NCI-H460 (cell line): Measurements from ENCODE around the gene PHACTR3. TPM values are rescaled to one million over a fixed set of nuclear protein-coding genes. Genes with fewer than 3 reads are reported as not detected.

Experiments used
- DNase-seq: peaks from one replicate; pipeline ENCODE4 v3.0.0-alpha.2; 2016; ENCODE audit warnings: low read depth; ENCODE audit errors: extremely low read depth
- total RNA-seq: library from RNA; depleted of rRNA; stranded (reverse); fragments of >200 nt; shearing (Covaris generic); gene quantifications from 2 replicates; pipeline ENCODE4 v1.2.3, GENCODE V29; 2014

The PHACTR3 gene
- total RNA-seq, 1 experiment from 2014 or later, result not detected

DNA sequence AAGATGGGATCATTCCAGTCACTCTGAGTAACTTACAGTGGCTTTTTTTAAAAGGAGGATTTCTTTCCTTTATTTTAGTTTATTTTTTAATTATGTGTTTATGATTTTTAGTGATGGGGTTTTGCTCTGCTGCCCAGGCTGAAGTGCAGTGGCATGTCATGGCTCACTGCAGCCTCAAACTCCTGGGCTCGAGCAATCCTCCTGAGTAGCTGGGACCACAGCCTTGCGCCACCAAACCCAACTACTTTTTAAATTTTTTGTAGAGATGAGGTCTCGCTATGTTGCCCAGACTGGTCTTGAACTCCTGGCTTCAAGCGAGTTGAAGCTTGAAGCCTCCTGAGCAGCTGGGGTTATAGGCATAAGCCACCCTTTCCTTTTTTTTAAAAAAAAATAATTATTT lies 31.8 kb upstream of the PHACTR3 start:
- DNase-seq, result no peak

DNA sequence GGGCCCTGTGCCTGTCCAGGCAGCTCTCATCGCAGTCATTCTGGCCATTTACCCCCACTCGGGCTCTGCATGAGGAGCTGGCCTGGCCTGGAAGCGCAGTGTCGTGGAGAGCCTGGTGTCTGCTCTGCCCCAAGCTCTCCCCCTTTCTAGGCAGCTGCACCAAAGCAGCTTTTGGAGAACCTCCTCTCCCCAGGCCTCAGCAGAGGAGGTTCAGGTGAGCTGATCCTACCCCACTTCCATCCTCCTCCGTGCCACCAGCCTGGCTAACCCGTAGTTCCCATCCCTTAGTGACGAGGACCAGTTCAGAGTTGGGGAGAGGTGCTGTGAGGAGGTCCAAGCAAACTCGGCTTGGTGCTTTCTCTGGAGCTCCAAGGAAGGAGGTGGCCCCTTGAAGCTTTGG lies 30.5 kb upstream of the PHACTR3 start:
- no peak for DNase-seq

DNA sequence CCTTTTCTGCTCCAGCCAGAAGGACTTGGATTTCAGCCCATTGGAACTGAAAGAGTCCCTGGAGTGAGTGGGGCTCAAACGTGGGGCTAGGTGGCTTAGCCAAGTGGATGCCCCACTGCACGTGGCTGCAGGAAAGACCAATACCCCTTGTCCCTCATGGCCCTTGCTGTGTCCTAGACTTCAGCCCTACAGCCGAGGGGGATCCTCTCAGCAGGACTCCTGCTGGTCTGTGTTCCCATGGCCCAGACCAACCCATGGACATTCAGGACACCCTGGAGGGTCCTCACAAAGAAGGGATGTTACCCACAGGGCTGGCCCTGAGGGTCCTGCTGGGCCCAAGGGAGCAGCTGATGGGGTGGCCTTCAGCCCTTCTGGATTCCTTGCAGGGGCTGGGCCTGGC lies 30.0 kb upstream of the PHACTR3 start:
- DNase-seq, result no peak

DNA sequence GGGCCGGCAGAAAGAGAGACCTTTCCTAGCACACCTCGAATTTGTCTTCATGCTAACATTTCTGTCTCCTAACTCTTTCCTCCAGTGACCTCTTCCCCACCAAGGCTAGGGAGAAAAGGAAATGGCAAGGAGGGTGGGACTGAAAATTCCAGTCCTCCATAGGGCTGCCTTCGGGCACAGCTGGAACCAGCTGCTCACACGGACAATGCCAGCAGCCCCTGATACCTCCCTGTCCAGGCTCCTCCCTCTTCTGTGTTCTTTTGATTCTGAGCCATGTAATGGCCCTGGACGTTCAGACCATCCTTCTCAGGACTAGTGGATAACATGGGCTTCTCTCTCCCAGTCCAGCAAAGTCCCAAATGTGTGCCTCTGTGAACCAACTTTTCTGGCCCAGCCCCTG lies 29.1 kb upstream of the PHACTR3 start:
- no peak for DNase-seq

DNA sequence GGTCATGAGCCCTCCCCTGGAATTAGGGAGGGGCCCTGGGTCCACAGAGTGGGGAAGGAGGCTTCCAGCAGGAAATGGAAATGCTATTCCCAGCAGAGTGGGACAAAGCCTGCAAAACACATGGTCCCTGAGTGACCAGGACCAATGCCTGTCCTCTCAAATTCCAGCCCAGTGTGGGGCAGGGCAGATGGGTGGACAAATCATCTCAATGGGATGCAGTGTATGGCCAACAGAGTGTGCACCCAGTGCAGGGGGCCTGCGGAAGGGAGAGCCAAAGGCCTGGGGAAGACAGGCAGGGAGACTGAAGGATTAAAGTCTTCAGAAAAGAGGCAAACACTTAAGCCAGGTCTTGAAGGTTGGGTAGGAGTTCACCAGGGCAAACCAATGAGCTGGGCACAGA lies 28.7 kb upstream of the PHACTR3 start:
- no peak for DNase-seq

DNA sequence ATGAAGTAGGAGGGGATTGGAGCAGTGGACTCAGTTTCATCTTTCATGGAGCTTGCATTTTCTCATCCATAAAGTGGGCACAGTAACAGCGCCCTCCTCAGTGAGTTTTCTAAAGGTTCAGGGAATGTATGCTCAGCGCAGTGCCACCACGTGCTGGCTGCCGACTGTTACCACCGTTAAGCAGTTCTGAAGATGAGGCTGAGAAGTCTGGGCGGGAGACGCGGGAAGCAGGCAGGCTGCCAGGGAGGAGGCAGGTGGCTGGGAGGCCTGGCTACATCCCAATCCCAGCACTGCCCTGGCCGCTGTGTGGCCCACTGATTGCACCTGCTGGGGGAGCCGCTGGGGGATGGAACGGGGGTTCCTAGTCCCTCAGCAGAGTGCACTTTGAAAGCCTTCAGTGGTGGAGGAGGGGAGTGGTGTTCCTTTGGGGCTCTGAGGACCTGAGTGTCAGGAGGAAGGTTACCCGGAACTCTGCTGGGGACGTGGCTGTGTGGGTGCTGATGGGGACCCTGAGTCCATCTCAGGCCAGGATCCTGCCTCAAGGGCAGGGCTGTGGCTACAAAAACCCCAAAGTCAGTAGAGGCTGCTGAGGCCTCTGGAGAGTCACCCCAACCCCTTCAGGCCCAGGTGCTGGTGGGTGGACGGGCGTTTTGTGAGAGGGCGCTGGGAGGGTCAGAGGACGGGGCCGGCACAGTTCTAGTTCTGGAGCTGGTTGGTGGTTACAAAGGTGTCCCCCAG lies 28.0 kb upstream of the PHACTR3 start:
- no peak for DNase-seq

DNA sequence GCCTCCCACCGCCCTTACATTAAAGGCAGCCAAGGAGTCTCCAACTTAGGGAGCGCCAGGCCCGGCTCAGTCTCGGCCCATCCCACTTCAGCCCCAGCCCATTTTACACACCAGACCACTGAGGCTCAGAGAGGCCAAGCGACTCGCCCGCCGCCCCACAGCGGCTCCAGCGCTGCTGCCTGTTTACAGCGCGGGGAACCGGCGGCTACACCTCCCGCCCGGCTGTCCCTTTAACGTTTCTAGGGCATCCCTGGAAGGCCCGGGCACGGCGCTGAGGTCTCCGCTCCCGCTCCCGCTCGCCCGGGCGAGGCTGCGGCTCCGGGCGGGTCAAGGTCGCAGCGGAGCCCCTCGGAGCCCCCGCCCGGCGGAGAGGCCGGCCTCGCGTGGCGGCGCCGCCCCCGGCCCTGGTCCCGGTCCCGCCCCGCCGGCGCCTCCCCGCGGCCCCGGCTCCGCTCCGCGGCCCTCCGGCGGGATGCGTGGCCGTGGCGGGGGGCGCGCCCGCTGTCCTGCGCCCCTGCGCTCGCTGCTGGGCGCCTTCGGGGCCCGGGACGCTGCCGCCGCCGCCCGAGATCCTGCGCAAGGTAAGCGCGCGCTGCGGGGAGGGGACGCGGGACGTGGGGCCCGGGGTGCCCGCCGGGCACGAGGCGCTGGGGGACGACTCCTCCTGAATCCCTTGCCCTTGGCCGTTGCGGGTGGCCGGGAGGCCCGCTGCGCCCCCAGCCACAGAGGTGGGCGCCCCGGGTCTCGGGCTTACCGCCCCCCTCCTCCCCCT lies 27.1 kb upstream of the PHACTR3 start:
- DNase-seq, result no peak

DNA sequence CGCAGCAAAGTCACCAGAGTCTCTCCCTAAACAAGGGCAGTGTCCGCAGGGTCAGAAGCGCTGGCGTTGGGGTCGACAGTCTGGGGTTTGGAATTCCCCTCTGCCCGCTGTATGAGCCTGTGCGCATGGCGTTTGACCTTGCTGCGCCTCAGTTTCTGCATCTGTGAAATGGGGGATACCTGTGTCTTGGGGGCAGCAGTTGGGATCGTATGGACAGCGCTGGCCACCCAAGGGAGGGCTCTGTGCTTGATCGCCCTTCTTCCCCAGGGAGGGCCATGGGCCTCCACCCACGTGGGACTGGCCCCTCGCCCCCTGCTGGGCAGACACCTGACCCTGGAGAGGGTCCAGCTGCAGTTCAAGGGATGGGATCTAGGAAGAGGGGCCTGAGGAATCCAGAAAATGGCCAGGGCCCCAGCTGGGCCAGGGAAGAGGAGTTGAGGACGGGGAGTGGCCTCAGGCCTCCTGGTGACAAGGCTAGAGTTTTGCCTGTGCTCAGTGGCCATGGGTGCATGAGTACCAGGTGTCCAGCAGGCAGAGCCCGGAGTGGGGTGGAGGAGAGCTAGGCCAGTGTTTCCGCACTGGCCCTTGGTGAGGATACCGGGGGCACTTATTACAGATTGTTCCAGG lies 26.4 kb upstream of the PHACTR3 start:
- no peak for DNase-seq

DNA sequence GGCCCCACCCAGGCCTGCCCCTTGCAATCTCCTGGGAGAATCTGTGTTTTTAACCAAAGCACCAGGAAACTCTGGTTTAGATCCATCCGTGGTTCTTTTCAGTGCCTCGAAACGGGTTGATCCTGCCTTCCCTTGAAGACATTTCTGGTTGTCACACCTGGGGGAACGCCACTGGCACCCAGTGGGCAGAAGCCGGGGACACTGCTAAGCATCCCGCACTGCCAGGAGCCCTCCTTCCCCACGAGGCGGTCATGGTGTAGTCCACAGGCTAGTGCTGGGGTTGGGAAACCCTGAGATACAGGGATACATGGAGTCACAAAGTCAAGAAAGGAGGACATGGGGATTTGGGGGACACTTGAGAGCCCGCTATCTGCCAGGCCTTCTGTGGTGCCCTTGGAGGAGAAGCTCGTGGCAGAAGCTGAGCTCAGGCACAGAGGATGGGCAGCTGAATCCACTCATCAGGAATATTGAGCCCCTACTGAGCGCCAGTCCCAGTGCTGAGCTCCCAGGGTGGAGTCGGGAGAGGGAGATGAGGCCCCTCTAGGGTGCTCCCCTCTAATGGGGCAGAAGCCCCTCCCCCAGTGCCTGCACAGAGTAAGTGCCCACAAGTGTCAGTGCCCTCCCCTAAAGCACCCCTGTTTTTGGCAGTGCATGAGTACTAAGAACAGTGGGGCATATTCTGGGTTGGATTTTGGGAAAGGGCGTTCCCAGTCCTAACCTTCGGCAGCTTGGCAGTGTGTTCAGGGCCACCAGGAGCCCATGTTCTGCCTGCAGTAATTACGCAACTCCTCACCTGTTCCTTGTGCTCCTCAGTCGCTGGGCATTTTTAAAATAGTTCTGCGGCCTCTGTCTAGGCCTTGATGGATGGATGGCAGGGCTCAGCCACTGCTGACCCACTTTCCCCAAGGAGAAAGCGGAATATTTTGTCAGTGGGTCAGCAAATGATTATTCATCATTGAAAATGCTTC lies 25.6 kb upstream of the PHACTR3 start:
- DNase-seq, result no peak

DNA sequence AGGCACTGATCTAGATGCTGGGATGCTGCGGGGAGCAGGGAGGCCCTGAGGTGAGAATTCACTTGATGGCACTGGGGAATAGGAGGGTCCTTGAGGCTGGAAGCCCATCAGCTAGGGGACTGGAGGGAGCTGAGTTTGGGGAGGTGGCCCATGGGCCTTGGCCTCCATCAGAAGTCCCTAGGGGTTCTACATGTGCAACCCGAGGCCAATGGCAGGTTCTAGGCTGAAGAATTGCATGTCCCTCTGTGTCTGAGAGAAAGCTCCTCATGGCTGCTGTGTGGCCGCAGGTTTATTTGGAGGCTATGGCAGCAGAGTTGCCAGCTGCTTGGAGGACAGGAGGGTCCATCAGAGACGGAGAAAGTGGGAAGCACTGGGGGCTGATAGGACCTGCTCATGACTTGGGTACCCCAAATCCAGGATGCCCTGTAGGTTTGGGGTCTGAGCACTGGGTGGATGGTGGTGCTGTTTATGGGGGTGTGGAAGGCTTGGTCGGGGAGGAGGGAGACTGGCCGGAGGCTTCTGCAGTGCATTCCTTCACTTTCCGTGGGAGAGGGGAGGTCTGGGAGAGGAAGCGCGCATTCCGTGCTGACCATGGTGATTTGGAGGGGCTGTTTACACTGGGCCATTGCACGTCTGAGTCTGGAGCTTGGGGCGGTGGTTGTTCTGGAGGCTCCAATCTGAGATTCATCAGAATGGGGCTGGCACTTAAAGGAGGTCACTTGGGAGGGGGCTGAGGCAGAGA lies 24.8 kb upstream of the PHACTR3 start:
- no peak for DNase-seq

DNA sequence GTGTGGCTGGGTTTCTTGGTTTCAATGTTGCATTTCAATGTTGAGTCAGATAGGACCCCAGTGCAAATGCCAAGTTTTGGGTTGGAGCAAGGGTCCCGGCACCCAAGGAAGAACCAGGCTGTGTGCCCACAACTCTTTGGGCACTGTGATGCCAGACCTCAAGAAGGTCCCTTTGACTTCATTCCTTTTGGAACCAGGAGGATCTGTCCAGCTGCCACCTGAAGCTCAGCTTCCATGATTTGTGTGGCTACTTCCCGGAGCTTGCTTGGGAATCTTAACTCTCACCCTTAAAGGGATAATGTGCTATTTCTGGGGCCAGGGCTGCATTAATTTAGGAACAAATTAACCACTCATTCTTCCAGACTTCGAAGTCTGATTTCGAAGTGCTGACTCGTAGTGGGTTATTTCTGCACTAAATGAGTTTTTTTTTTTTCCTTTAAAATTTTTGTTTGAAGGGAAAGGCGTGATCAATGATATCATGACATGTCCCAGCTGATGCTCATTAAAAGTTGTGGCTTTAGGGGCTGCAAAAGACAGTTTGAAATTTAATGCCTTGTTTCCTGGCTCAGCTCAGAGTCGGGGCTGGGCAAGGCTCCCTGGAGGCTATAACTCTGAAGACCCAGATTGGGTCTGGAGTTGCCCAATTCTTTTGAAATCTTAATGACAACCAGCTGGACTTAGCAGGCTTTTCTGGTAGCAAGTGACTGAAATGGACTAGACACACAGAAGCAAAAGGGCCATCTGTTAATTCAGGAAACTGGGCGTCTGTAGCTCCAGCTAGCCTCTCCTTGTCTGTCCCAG lies 24.0 kb upstream of the PHACTR3 start:
- no peak for DNase-seq

DNA sequence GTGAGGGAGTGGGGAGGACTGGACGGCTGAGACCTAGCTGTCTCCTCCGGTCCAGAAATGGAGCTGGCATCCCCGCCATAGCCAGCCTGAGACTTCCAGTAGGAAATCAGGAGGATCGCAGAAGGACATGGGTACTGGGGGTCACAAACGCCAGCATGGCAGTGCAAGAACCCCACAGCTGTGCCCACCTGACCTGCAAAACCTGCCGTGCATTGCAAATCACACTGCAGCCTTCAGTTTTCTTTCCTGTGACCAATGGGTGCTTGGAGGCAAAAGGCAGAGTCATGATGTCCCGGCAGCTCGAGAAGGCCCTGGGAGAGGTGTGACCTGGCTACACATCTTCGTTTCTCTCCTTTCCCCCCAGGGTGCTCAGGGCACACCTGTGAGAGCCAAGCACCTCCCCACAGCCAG lies 23.3 kb upstream of the PHACTR3 start:
- no peak for DNase-seq

DNA sequence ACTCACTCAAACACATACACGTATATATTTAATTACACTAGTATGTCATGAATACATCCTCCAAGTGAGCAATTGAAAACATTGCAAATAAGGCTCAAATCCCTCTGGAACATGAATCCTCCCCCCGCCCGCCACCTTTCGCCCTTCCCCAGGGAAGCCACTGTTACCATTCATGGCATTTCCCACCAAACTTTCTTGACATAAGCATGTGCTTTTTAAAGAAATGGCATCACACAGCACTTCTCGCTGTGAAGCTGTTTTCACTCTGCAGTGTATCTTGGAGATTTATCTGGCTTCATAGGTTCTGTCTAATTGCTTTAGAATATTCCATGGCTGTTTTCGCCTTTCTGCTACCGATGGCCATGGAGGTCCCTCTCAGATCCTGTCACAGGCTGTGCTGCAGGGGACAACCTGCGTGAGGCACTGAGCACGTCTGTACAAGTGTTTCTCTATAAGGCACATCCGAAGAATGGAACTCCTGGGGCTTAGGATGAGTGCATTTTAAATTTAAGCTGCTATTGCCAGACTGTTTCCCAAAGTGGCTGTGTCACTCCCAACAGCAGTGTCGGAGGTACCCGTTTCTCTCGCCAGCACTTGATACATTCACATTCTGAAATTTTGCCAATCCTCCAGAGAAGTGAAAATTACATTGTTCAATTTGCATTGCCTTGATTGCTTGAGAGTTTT lies 22.2 kb upstream of the PHACTR3 start:
- DNase-seq, result no peak

DNA sequence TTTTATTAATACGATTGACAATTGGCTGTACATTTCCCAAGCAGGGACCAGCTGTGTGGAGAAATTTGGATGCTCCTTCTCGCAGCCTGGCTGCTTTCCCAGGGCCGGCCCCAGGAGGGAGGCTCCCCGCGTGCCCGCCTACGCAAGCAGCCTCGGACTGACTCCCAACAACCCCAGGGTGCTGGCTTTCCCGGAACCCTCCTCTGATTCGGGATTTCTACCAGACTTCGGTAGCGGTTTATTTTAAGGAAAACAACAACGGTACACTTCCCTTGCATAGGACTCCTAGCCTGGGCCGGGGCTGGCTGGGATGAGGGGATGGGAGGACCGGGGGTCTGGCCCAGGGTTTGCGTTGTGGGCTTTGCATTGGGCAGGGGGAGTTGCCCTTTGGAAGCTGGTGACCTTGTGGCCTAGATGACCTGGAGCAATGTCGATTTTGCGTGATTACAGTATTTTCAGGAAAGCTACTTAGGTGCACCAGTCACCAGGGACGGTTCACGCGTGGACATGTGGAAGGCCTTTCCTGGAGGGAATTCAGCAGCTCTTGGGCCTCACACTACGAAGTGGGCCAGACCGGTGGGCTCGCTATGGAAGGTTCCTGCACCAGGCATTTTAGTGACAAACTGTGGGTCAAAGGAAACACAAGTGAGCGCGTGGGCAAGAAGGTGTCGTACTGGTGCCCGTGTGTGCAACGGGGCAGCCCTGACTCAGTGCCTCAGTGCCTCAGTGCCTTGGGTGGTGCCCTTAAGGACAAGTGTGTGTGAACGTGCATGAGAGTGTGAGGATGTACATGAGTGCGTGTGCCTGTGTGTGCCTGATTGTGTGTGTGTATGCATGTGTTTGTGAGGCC lies 20.7 kb upstream of the PHACTR3 start:
- no peak for DNase-seq

DNA sequence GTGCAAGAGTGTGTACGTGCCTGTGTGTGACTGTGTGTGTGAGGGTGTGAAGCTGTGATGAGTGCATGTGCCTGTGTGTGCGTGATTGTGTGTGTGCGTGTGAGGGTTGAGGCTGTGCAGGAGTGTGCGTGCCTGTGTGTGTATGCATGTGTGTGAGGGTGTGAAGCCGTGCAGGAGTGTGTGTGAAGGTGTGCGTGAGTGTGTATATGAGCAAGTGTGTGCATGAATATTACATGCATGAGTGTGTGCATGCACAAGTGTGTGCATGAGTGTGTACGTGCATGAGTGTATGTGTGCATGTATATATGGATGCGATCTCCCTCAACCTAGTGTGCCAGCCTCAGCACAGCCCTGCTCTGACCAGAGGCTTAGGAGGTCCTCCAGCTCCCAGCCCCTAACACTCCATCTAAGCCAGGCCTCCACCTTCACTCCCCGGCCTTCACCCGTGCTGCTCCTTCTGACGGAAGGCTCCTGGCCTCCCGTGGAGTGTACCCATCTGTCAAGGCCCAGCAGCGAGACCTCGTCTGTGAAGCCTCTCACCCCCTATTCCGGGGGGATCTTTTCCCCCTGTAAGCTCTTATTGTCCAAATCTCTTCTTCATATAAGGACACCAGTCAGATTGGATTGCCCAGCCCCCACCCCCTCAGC lies 19.9 kb upstream of the PHACTR3 start:
- DNase-seq, result no peak

DNA sequence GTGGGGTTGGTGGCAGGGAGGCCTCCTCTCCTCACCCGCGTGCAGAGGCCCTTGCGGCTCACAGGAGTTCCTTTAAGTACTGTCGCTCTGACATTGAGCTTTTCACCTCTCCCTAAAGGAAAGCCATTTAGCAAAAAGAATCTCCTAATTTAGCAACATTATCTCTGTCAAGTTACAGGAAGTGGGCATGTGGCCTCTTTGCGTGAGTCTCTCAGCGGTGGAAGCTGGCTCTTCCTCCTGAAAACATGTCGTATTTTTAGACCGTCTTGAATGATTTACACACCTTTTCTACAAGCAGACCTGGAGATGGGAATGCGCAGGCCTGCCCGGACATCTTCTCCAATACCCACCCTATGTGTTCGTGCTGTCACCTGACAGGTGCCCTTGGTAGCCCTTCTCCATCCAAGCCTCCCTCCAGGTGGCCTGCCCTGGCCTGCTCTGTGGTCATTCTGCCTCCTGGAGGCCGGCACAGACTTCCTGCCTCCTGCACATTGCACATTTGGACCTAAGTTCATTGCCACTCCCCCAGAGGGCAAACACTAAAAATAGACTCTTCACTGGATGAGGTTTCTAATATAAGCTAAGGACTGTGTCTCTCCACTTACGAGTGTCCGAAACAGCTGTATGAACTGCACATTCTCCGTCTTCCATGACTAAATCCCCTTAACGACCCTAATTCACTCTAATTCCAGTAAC lies 18.5 kb upstream of the PHACTR3 start:
- DNase-seq, result no peak

DNA sequence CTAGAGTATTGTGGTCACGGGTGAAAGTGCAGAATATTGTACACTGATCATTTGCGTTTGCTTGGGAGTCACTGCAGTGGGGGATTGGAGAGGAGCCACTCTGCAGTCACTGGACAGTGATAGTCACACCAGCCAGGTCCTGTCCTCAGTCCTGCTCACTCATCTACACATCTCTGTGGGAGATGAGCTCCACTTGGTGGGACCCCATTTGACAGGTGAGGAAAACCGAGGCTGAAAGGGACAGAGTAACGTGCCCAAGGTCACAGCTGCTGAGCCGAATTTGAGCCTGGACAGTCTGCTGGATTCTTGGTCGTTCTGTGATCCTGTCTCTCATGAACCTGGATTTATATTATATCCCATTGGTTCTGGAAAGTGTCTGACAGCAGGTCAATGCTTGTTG lies 17.7 kb upstream of the PHACTR3 start:
- DNase-seq, result no peak
